GM12878 (cell line): ENCODE data around the gene CKS1B.

ENCODE experiments used
- ASH2L ChIP-seq: fragments of 300-600, 200-600 bp; sonication (generic); IDR thresholded peaks from 2 replicates; pipeline ENCODE4 v1.6.1; 2017; ENCODE audit warnings: low read depth, mild to moderate bottlenecking, borderline replicate concordance
- BHLHE40 ChIP-seq, 2 experiments: fragments of 450-650 bp in 1 of 2; IDR thresholded peaks; 2 replicates each; pipeline ENCODE4 v1.6.1; 2011 to 2017; ENCODE audit warnings: low read depth in 2 of 2, borderline replicate concordance in 1 of 2, improper control_type of control experiment in 1 of 2, low read length in 1 of 2, mild to moderate bottlenecking in 1 of 2
- EZH2 ChIP-seq: IDR thresholded peaks from 2 replicates; pipeline ENCODE4 v1.6.1; 2012; ENCODE audit warnings: low read depth, mild to moderate bottlenecking, control low read depth, inconsistent platforms, low read length, borderline replicate concordance; ENCODE audit not compliant: control insufficient read depth
- GABPA ChIP-seq: IDR thresholded peaks from 2 replicates; pipeline ENCODE4 v1.6.1; 2014; ENCODE audit warnings: antibody characterized with exemption, low read depth, mild to moderate bottlenecking, inconsistent platforms
- HDAC2 ChIP-seq: fragments of 200-600 bp; sonication (generic); IDR thresholded peaks from 2 replicates; pipeline ENCODE4 v1.6.1; 2017
- JUNB ChIP-seq: IDR thresholded peaks from 2 replicates; pipeline ENCODE4 v1.6.1; 2016; ENCODE audit warnings: antibody characterized with exemption, mild to moderate bottlenecking
- KDM1A ChIP-seq: fragments of 200-600 bp; sonication (generic); IDR thresholded peaks from 2 replicates; pipeline ENCODE4 v1.6.1; 2016; ENCODE audit warnings: borderline replicate concordance
- POU2F2 ChIP-seq: IDR thresholded peaks from 3 replicates; pipeline ENCODE4 v1.6.1; 2011; ENCODE audit warnings: low read depth, mild to moderate bottlenecking, low read length, borderline replicate concordance
- RAD21 ChIP-seq: IDR thresholded peaks from 2 replicates; pipeline ENCODE4 v1.6.1; 2011; ENCODE audit warnings: mild to moderate bottlenecking, low read depth, low read length, moderate library complexity; ENCODE audit not compliant: insufficient read depth
- SPI1 ChIP-seq: IDR thresholded peaks from 2 replicates; pipeline ENCODE4 v1.6.1; 2011; ENCODE audit warnings: low read depth, mild to moderate bottlenecking, low read length, moderate library complexity, borderline replicate concordance; ENCODE audit not compliant: insufficient read depth
- TF ChIP-seq, protein P1 (sequence below), 3 experiments: IDR thresholded peaks in 2 of 3; conservative IDR thresholded peaks in 1 of 3; 2 replicates each; pipeline ENCODE4 v1.5.1; 2011; ENCODE audit warnings: low read depth in 3 of 3, low read length in 3 of 3, mild to moderate bottlenecking in 3 of 3, control low read depth in 2 of 3, moderate library complexity in 2 of 3, inconsistent platforms in 1 of 3, mixed read lengths in 1 of 3; ENCODE audit not compliant: control insufficient read depth in 2 of 3, insufficient read depth in 1 of 3; ENCODE audit errors: extremely low read depth in 1 of 3
- TF ChIP-seq, protein P2 (sequence below): IDR thresholded peaks from 2 replicates; pipeline ENCODE4 v1.6.1; 2011; ENCODE audit warnings: low read depth, mild to moderate bottlenecking, low read length, moderate library complexity, borderline replicate concordance; ENCODE audit errors: extremely low read depth
- TF ChIP-seq, protein P3 (sequence below): IDR thresholded peaks from 2 replicates; pipeline ENCODE4 v1.6.1; 2012; ENCODE audit warnings: low read depth, low read length, improper control_type of control experiment

GRCh38 chr1:155007251-155007828 lies 32.9 kb downstream of the CKS1B start:
- TF ChIP-seq, protein P1, sequence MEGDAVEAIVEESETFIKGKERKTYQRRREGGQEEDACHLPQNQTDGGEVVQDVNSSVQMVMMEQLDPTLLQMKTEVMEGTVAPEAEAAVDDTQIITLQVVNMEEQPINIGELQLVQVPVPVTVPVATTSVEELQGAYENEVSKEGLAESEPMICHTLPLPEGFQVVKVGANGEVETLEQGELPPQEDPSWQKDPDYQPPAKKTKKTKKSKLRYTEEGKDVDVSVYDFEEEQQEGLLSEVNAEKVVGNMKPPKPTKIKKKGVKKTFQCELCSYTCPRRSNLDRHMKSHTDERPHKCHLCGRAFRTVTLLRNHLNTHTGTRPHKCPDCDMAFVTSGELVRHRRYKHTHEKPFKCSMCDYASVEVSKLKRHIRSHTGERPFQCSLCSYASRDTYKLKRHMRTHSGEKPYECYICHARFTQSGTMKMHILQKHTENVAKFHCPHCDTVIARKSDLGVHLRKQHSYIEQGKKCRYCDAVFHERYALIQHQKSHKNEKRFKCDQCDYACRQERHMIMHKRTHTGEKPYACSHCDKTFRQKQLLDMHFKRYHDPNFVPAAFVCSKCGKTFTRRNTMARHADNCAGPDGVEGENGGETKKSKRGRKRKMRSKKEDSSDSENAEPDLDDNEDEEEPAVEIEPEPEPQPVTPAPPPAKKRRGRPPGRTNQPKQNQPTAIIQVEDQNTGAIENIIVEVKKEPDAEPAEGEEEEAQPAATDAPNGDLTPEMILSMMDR (IDR thresholded peaks at IDR 0.05 in 2 of 3, conservative IDR thresholded peaks at IDR 0.05 in 1 of 3; ENCODE audit: control insufficient read depth in 2 of 3, extremely low read depth in 1 of 3, insufficient read depth in 1 of 3, low read depth in 3 of 3, low read length in 3 of 3): no peak
- TF ChIP-seq RAD21 (no peak), HDAC2 (no peak), KDM1A (no peak), EZH2 (no peak), JUNB (no peak), SPI1 (no peak), BHLHE40 (IDR thresholded peaks at IDR 0.05; ENCODE audit: borderline replicate concordance in 1 of 2, low read depth in 2 of 2, low read length in 1 of 2) (no peak), ASH2L (no peak), POU2F2 (no peak), GABPA (no peak)
- TF ChIP-seq, protein P2, sequence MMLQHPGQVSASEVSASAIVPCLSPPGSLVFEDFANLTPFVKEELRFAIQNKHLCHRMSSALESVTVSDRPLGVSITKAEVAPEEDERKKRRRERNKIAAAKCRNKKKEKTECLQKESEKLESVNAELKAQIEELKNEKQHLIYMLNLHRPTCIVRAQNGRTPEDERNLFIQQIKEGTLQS: no peak
- TF ChIP-seq, protein P3, sequence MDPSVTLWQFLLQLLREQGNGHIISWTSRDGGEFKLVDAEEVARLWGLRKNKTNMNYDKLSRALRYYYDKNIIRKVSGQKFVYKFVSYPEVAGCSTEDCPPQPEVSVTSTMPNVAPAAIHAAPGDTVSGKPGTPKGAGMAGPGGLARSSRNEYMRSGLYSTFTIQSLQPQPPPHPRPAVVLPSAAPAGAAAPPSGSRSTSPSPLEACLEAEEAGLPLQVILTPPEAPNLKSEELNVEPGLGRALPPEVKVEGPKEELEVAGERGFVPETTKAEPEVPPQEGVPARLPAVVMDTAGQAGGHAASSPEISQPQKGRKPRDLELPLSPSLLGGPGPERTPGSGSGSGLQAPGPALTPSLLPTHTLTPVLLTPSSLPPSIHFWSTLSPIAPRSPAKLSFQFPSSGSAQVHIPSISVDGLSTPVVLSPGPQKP: no peak
